OCI-LY1 (cell line): ENCODE results near the gene TTLL11.

Experiments used
- EZH2 ChIP-seq: fragments of 200-600 bp; sonication (generic), shearing (Covaris generic); IDR thresholded peaks from 2 replicates; pipeline ENCODE4 v1.8.0; 2017; ENCODE audit warnings: borderline replicate concordance, mixed run types, mild to moderate bottlenecking, antibody characterized with exemption, low read length, moderate library complexity, mixed read lengths
- TF ChIP-seq, protein P1 (sequence below): fragments of 200-600 bp; sonication (generic), shearing (Covaris generic); IDR thresholded peaks from 2 replicates; pipeline ENCODE4 v1.5.1; 2017; ENCODE audit warnings: mild to moderate bottlenecking, antibody characterized with exemption, low read length, moderate library complexity, mixed read lengths

DNA sequence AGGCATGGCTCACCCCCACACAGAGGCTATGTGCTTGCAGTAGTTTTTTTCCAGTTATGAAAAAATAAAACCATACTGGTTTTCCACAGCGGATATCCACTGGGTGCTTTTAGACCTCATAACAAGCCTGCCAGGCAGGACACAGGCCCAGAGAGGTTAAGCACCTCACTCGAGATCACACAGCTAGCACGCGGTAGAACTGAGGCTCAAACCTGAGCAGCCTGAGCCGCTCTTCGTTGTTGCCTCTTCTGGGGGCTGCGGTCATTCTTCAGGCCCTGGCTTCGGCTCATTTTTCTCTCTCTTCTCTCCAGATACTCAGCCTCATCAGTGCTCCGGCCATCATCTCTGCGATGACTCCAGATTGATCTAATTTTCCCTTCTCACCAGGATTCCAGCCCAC is 196.0 kb downstream of the TTLL11 start:
- TF ChIP-seq, protein P1, sequence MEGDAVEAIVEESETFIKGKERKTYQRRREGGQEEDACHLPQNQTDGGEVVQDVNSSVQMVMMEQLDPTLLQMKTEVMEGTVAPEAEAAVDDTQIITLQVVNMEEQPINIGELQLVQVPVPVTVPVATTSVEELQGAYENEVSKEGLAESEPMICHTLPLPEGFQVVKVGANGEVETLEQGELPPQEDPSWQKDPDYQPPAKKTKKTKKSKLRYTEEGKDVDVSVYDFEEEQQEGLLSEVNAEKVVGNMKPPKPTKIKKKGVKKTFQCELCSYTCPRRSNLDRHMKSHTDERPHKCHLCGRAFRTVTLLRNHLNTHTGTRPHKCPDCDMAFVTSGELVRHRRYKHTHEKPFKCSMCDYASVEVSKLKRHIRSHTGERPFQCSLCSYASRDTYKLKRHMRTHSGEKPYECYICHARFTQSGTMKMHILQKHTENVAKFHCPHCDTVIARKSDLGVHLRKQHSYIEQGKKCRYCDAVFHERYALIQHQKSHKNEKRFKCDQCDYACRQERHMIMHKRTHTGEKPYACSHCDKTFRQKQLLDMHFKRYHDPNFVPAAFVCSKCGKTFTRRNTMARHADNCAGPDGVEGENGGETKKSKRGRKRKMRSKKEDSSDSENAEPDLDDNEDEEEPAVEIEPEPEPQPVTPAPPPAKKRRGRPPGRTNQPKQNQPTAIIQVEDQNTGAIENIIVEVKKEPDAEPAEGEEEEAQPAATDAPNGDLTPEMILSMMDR = no peak
- no peak for TF ChIP-seq EZH2
